NCI-H345 treated with DMSO at 0.1 percent for 48 hours (cell line): ENCODE measurements around the gene MPHOSPH6.
"Not testable (repeated sequence)": the region's sequence is repeated elsewhere in the genome, so short reads cannot be mapped to it uniquely, and the experiment has no call there.

ENCODE experiments used
- DNase-seq: peaks from one replicate; lab custom pipeline; 2025; ENCODE audit not compliant: unreplicated experiment; lab: John Stamatoyannopoulos, UW

The MPHOSPH6 gene

GRCh38 chr16:82124651-82125050 lies 45.4 kb downstream of the MPHOSPH6 start:
- DNase-seq = no peak

- peak; percentile 12 for DNase-seq
Measured at GRCh38 chr16:82119405-82119804, 50.6 kb downstream of the MPHOSPH6 start.

GRCh38 chr16:82118749-82119148 lies 51.3 kb downstream of the MPHOSPH6 start:
- no peak for DNase-seq

DNA sequence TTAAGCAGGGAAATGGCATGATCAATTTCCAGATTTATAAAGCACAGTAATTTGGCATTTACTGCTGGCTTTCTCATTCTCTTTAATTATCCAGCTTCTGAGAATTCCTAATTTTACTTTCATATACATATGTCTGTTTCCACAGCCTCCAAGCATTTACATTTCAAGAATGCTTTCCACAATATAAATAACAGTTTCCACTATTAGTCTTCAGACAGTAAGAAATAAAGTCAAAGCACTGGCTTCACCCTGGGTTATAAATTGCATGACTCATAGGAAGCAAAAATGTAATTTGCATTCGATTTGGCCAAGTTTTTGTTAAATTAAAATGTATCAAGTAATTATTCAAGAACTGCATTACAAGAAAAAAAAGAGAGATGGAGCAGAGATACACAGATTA lies 53.5 kb downstream of the MPHOSPH6 start:
- DNase-seq = no peak

DNA sequence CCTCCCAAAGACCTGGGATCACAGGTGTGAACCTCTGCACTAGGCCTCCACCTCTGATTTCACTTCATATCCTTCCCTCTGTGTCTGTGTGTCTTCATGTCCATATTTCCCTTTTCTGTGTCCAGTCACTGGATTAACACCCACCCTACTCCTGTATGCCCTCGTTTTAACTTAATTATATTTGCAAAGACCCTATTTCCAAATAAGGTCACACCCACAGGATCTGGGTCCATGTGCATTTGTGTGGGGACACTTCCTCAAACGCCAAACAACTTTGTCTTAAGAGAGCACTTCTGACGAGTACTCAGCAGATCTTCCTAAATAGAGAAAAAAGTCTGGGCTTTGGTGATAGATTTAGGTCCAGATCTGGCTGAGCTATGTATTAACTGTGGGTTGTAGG lies 56.3 kb downstream of the MPHOSPH6 start:
- DNase-seq = no peak

- DNase-seq = no peak
Measured at GRCh38 chr16:82111944-82112343, 58.1 kb downstream of the MPHOSPH6 start.

DNA sequence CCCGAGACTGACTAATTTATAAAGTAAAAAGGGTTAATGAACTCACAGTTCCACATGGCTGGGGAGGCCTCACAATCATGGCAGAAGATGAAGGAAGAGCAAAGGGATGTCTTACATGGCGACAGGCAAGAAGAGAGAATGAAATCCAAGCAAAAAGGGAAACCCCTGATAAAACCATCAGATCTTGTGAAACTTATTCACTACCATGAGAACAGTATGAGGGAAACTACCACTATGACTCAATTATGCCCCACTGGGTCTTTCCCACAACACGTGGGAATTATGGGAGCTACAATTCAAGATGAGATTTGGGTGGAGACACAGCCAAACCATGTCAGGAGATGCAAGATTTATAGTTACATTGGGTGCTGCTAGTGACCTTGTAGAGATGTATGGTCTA lies 60.8 kb downstream of the MPHOSPH6 start:
- DNase-seq = not testable (repeated sequence)

DNA sequence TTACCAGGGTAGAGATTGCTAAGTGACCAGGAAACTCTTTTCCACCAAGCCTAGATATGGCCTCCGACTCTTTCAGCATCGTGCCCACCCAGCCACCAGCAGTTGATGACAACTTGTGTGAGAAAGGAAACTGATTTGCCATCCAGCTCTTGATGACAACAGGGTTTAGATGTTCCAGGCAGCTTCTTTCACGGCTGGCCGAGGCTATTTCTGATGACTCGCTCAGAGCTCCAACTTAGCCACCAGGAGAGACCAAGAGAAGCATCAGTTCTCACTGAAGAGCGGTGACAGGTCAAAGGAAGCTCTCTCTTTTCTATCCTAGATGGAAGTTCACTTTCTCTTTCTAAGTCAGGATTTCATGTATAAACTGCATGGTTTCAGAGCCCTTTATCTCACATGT lies 61.2 kb downstream of the MPHOSPH6 start:
- DNase-seq = no peak

GRCh38 chr16:82108100-82108499 lies 61.9 kb downstream of the MPHOSPH6 start:
- no peak for DNase-seq

DNA sequence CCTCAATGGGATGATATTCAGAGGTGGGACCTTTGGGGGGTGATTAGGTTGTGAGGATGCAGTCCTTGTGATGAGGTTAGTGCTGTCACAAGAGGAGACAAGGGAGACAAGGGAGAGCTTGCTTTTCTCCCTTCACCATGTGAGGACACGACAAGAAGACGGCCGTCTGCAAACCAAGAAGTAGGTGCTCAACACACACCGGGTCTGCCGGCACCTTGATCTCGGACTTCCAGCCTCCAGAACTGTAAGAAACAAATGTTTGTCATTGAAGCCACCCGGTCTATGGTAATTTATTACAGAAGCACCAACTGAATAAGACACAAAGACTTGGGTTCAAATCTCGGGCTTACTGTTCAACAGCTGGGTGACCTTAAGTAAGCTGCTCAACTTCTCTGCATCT lies 64.9 kb downstream of the MPHOSPH6 start:
- no peak for DNase-seq
